NB4 (cell line): ENCODE data around the gene C16orf46.

Experiments
- CTCF ChIP-seq: IDR thresholded peaks from one replicate; pipeline ENCODE4 v1.5.1; 2012; ENCODE audit warnings: low read depth, low read length
- MAX ChIP-seq: IDR thresholded peaks from 2 replicates; pipeline ENCODE4 v1.6.1; 2011; ENCODE audit warnings: low read depth, low read length
- MYC ChIP-seq: IDR thresholded peaks from 2 replicates; pipeline ENCODE4 v1.6.1; 2011; ENCODE audit warnings: low read depth, low read length
- POLR2A ChIP-seq: IDR thresholded peaks from 2 replicates; pipeline ENCODE4 v1.6.1; 2011; ENCODE audit warnings: mild to moderate bottlenecking; ENCODE audit not compliant: insufficient read length; ENCODE audit errors: extremely low read depth

- TF ChIP-seq CTCF (no peak), MAX (no peak), MYC (no peak), POLR2A (no peak)
These were observed 23.3 kb downstream of the C16orf46 start for GRCh38 chr16:81053761-81054160.
